22Rv1 (cell line): ENCODE results near the gene FBRSL1.

Experiments used
- H3K27ac ChIP-seq: fragments of 450-650 bp; 2 replicates; pipeline ENCODE4 v1.5.1; 2017
- CTCF ChIP-seq: fragments of 450-650 bp; IDR thresholded peaks from 2 replicates; pipeline ENCODE4 v1.5.1; 2017; ENCODE audit warnings: mild to moderate bottlenecking
- ZFX ChIP-seq: fragments of 450-650 bp; IDR thresholded peaks from 2 replicates; pipeline ENCODE4 v1.6.1; 2017; ENCODE audit warnings: antibody characterized with exemption, borderline replicate concordance

FBRSL1 gene

GRCh38 chr12:132445884-132446632, 43.9 kb upstream of the FBRSL1 start:
- H3K27ac ChIP-seq = peak overlapping the region; percentile 53
- TF ChIP-seq CTCF = no peak
- no peak for TF ChIP-seq ZFX

- no peak for TF ChIP-seq CTCF
- TF ChIP-seq ZFX = no peak
- peak overlapping the region; percentile 53 for H3K27ac ChIP-seq
These were observed 43.2 kb upstream of the FBRSL1 start for GRCh38 chr12:132446633-132447326.

- TF ChIP-seq ZFX = no peak
- no peak for TF ChIP-seq CTCF
- no peak overlapping the region for H3K27ac ChIP-seq
These were observed 42.6 kb upstream of the FBRSL1 start for GRCh38 chr12:132447327-132447720.

- H3K27ac ChIP-seq = no peak overlapping the region
- TF ChIP-seq ZFX (no peak), CTCF (no peak)
These were observed 42.1 kb upstream of the FBRSL1 start for GRCh38 chr12:132447731-132448462.

GRCh38 chr12:132448463-132448820, 41.5 kb upstream of the FBRSL1 start:
- no peak for TF ChIP-seq ZFX
- no peak for TF ChIP-seq CTCF
- H3K27ac ChIP-seq = no peak overlapping the region

- TF ChIP-seq ZFX (no peak), CTCF (no peak)
- no peak overlapping the region for H3K27ac ChIP-seq
These were observed 40.2 kb upstream of the FBRSL1 start for GRCh38 chr12:132449565-132450417.
